Femur (tissue), 1 donor: ENCODE results near the gene KRTAP17-1.
"Not testable (repeated sequence)": the region's sequence is repeated elsewhere in the genome, so short reads cannot be mapped to it uniquely, and the experiment has no call there.

Experiments
- DNase-seq: peaks from one replicate; pipeline ENCODE4 v3.0.0-alpha.2; 2017

KRTAP17-1 gene

GRCh38 chr17:41301916-41302901, 13.3 kb downstream of the KRTAP17-1 start, which contains the start of gene KRTAP29-1:
Gene KRTAP29-1, minus strand, starts transcription at chr17:41302851. Its CDS starts 0 bp downstream, at chr17:41302851.
- DNase-seq: no peak

GRCh38 chr17:41301204-41301790, 14.2 kb downstream of the KRTAP17-1 start:
- DNase-seq: no peak

GRCh38 chr17:41298458-41299135, 16.9 kb downstream of the KRTAP17-1 start:
- DNase-seq: no peak

GRCh38 chr17:41296846-41297245, 18.7 kb downstream of the KRTAP17-1 start:
- no peak for DNase-seq

- DNase-seq: no peak
These were observed 21.5 kb downstream of the KRTAP17-1 start for GRCh38 chr17:41294016-41294415.

- no peak for DNase-seq
These were observed 28.5 kb downstream of the KRTAP17-1 start for GRCh38 chr17:41287050-41287449.

GRCh38 chr17:41284546-41284945, 31.0 kb downstream of the KRTAP17-1 start:
- DNase-seq: no peak

- no peak for DNase-seq
These were observed 31.5 kb downstream of the KRTAP17-1 start for GRCh38 chr17:41284043-41284442.

- no peak for DNase-seq
These were observed 37.1 kb downstream of the KRTAP17-1 start for GRCh38 chr17:41278176-41278955.

GRCh38 chr17:41275648-41276190, 39.8 kb downstream of the KRTAP17-1 start, which contains the start of gene KRTAP9-7:
Gene KRTAP9-7, plus strand, starts transcription at chr17:41275698. Its CDS starts 0 bp downstream, at chr17:41275698.
- not testable (repeated sequence) for DNase-seq

- DNase-seq: no peak
These were observed 43.7 kb downstream of the KRTAP17-1 start for GRCh38 chr17:41271858-41272257.

- DNase-seq: not testable (repeated sequence)
These were observed 44.2 kb downstream of the KRTAP17-1 start for GRCh38 chr17:41271323-41271722.

- DNase-seq: no peak
These were observed 47.8 kb downstream of the KRTAP17-1 start for GRCh38 chr17:41267711-41268110.

GRCh38 chr17:41265078-41265477, 50.4 kb downstream of the KRTAP17-1 start, which contains the start of gene KRTAP9-6:
Gene KRTAP9-6, plus strand, starts transcription at chr17:41265378. Its CDS starts 0 bp downstream, at chr17:41265378.
- DNase-seq: no peak
